Memory B cell (primary cell): ENCODE results near the gene EPB41L2.
"Not testable (repeated sequence)": the region's sequence is repeated elsewhere in the genome, so short reads cannot be mapped to it uniquely, and the experiment has no call there.

ENCODE experiments used
- ATAC-seq: fragments of 150-1000 bp; cut with Tn5 transposase; 2 replicates; pipeline ENCODE4 v1.10.0; 2021; ENCODE audit warnings: low read depth, mild to moderate bottlenecking, moderate library complexity
- DNase-seq, 2 donors: peaks; one replicate each; pipeline ENCODE4 v3.0.0; 2022; ENCODE audit warnings: low spot score in 2 of 2
- H3K27ac Mint-ChIP-seq: one replicate; pipeline ENCODE4 v1.8.0; 2022; ENCODE audit warnings: mild to moderate bottlenecking, moderate library complexity, mixed read lengths
- H3K27me3 Mint-ChIP-seq: one replicate; pipeline ENCODE4 v1.8.0; 2022; ENCODE audit warnings: mixed read lengths
- H3K36me3 Mint-ChIP-seq: one replicate; pipeline ENCODE4 v1.8.0; 2022; ENCODE audit warnings: mild to moderate bottlenecking, mixed read lengths
- H3K4me1 Mint-ChIP-seq: one replicate; pipeline ENCODE4 v1.8.0; 2022; ENCODE audit warnings: mixed read lengths
- H3K4me3 Mint-ChIP-seq: one replicate; pipeline ENCODE4 v1.8.0; 2022; ENCODE audit warnings: mild to moderate bottlenecking, moderate library complexity, mixed read lengths
- H3K9me3 Mint-ChIP-seq: one replicate; pipeline ENCODE4 v1.8.0; 2022; ENCODE audit warnings: mixed read lengths

The EPB41L2 gene

GRCh38 chr6:130943738-130944137 is 119.3 kb downstream of the EPB41L2 start:
- Mint-ChIP-seq H3K9me3 (no peaks in the 10 kb centered on the region), H3K4me1 (peaks cover 7% of the 10 kb centered on the region), H3K27me3 (no peaks in the 10 kb centered on the region), H3K4me3 (no peak overlapping the region), H3K27ac (no peak overlapping the region), H3K36me3 (peaks cover 23% of the 10 kb centered on the region)
- ATAC-seq (no peak), DNase-seq (no peak)

- H3K27me3 Mint-ChIP-seq, H3K9me3 Mint-ChIP-seq, ATAC-seq, H3K4me3 Mint-ChIP-seq, DNase-seq, H3K27ac Mint-ChIP-seq, H3K4me1 Mint-ChIP-seq: not testable (repeated sequence)
- peaks cover 21% of the 10 kb centered on the region for H3K36me3 Mint-ChIP-seq
Observed at GRCh38 chr6:130942752-130943151, 120.3 kb downstream of the EPB41L2 start.

GRCh38 chr6:130937942-130938604 is 125.0 kb downstream of the EPB41L2 start:
- Mint-ChIP-seq H3K27ac (no peak overlapping the region), H3K4me1 (no peaks in the 10 kb centered on the region), H3K27me3 (no peaks in the 10 kb centered on the region), H3K36me3 (peaks cover 7% of the 10 kb centered on the region), H3K9me3 (no peaks in the 10 kb centered on the region), H3K4me3 (no peak overlapping the region)
- DNase-seq (no peak), ATAC-seq (no peak)

GRCh38 chr6:130936933-130937332 is 126.1 kb downstream of the EPB41L2 start:
- H3K9me3 Mint-ChIP-seq: peaks cover 1% of the 10 kb centered on the region
- DNase-seq (no peak), ATAC-seq (no peak)
- no peak overlapping the region for H3K27ac Mint-ChIP-seq
- H3K36me3 Mint-ChIP-seq: peaks cover 5% of the 10 kb centered on the region
- no peak overlapping the region for H3K4me3 Mint-ChIP-seq
- peaks cover 6% of the 10 kb centered on the region for H3K4me1 Mint-ChIP-seq
- no peaks in the 10 kb centered on the region for H3K27me3 Mint-ChIP-seq

- no peak overlapping the region for H3K27ac Mint-ChIP-seq
- H3K4me3 Mint-ChIP-seq: no peak overlapping the region
- peaks cover 6% of the 10 kb centered on the region for H3K4me1 Mint-ChIP-seq
- DNase-seq: no peak
- no peaks in the 10 kb centered on the region for H3K27me3 Mint-ChIP-seq
- H3K36me3 Mint-ChIP-seq: peaks cover 8% of the 10 kb centered on the region
- H3K9me3 Mint-ChIP-seq: peaks cover 1% of the 10 kb centered on the region
- ATAC-seq: no peak
Observed at GRCh38 chr6:130935978-130936377, 127.1 kb downstream of the EPB41L2 start.

- DNase-seq (no peak), ATAC-seq (no peak)
- Mint-ChIP-seq H3K27me3 (no peaks in the 10 kb centered on the region), H3K4me3 (no peak overlapping the region), H3K4me1 (peaks cover 6% of the 10 kb centered on the region), H3K9me3 (peaks cover 3% of the 10 kb centered on the region), H3K36me3 (peaks cover 10% of the 10 kb centered on the region), H3K27ac (no peak overlapping the region)
Observed at GRCh38 chr6:130934848-130935585, 128.0 kb downstream of the EPB41L2 start.

- Mint-ChIP-seq H3K27ac (no peak overlapping the region), H3K27me3 (no peaks in the 10 kb centered on the region), H3K9me3 (peaks cover 3% of the 10 kb centered on the region), H3K36me3 (peaks cover 8% of the 10 kb centered on the region), H3K4me3 (no peak overlapping the region), H3K4me1 (peaks cover 8% of the 10 kb centered on the region)
- ATAC-seq (no peak), DNase-seq (no peak)
Observed at GRCh38 chr6:130933712-130934200, 129.3 kb downstream of the EPB41L2 start.

- DNase-seq (no peak), ATAC-seq (no peak)
- Mint-ChIP-seq H3K4me1 (peaks cover 8% of the 10 kb centered on the region), H3K9me3 (peaks cover 3% of the 10 kb centered on the region), H3K27me3 (no peaks in the 10 kb centered on the region), H3K27ac (no peak overlapping the region), H3K4me3 (no peak overlapping the region), H3K36me3 (peaks cover 8% of the 10 kb centered on the region)
Observed at GRCh38 chr6:130932921-130933320, 130.1 kb downstream of the EPB41L2 start.

- H3K36me3 Mint-ChIP-seq: peaks cover 8% of the 10 kb centered on the region
- H3K4me1 Mint-ChIP-seq: peaks cover 8% of the 10 kb centered on the region
- peaks cover 3% of the 10 kb centered on the region for H3K9me3 Mint-ChIP-seq
- DNase-seq (no peak), ATAC-seq (no peak)
- no peak overlapping the region for H3K27ac Mint-ChIP-seq
- H3K27me3 Mint-ChIP-seq: no peaks in the 10 kb centered on the region
- no peak overlapping the region for H3K4me3 Mint-ChIP-seq
Observed at GRCh38 chr6:130932438-130932837, 130.6 kb downstream of the EPB41L2 start.

- H3K9me3 Mint-ChIP-seq: peaks cover 3% of the 10 kb centered on the region
- H3K27me3 Mint-ChIP-seq: no peaks in the 10 kb centered on the region
- peaks cover 8% of the 10 kb centered on the region for H3K4me1 Mint-ChIP-seq
- no peak for ATAC-seq
- no peak overlapping the region for H3K4me3 Mint-ChIP-seq
- H3K36me3 Mint-ChIP-seq: peaks cover 10% of the 10 kb centered on the region
- H3K27ac Mint-ChIP-seq: no peak overlapping the region
- DNase-seq: no peak
Observed at GRCh38 chr6:130931683-130932082, 131.4 kb downstream of the EPB41L2 start.

- Mint-ChIP-seq H3K4me1 (peaks cover 8% of the 10 kb centered on the region), H3K4me3 (no peak overlapping the region), H3K27ac (no peak overlapping the region), H3K36me3 (peaks cover 14% of the 10 kb centered on the region), H3K27me3 (no peaks in the 10 kb centered on the region), H3K9me3 (peaks cover 3% of the 10 kb centered on the region)
- no peak for DNase-seq
- no peak for ATAC-seq
Observed at GRCh38 chr6:130929036-130929678, 133.9 kb downstream of the EPB41L2 start.

GRCh38 chr6:130928158-130928912 is 134.7 kb downstream of the EPB41L2 start:
- ATAC-seq (no peak), DNase-seq (no peak)
- Mint-ChIP-seq H3K27ac (no peak overlapping the region), H3K9me3 (peaks cover 3% of the 10 kb centered on the region), H3K4me3 (no peak overlapping the region), H3K4me1 (peaks cover 8% of the 10 kb centered on the region), H3K27me3 (no peaks in the 10 kb centered on the region), H3K36me3 (peaks cover 14% of the 10 kb centered on the region)

- Mint-ChIP-seq H3K4me3 (no peak overlapping the region), H3K4me1 (peaks cover 6% of the 10 kb centered on the region), H3K9me3 (peaks cover 2% of the 10 kb centered on the region), H3K36me3 (peaks cover 15% of the 10 kb centered on the region), H3K27me3 (no peaks in the 10 kb centered on the region), H3K27ac (no peak overlapping the region)
- DNase-seq (no peak), ATAC-seq (no peak)
Observed at GRCh38 chr6:130927305-130927704, 135.7 kb downstream of the EPB41L2 start.

GRCh38 chr6:130923350-130923749 is 139.7 kb downstream of the EPB41L2 start:
- H3K4me1 Mint-ChIP-seq: peaks cover 3% of the 10 kb centered on the region
- DNase-seq (no peak), ATAC-seq (no peak)
- H3K27ac Mint-ChIP-seq: no peak overlapping the region
- H3K27me3 Mint-ChIP-seq: no peaks in the 10 kb centered on the region
- H3K9me3 Mint-ChIP-seq: no peaks in the 10 kb centered on the region
- no peak overlapping the region for H3K4me3 Mint-ChIP-seq
- H3K36me3 Mint-ChIP-seq: peaks cover 11% of the 10 kb centered on the region
